HG03442 (cell line): ENCODE data around the gene DOCK4.
"Not testable (repeated sequence)": the region's sequence is repeated elsewhere in the genome, so short reads cannot be mapped to it uniquely, and the experiment has no call there.

ENCODE experiments used
- ATAC-seq: cut with Tn5 transposase; IDR thresholded peaks from one replicate; pipeline ENCODE4 v1.9.1; 2021; ENCODE audit warnings: mild to moderate bottlenecking, moderate library complexity; ENCODE audit not compliant: unreplicated experiment

DOCK4 gene

GRCh38 chr7:112137141-112138101, 68.8 kb downstream of the DOCK4 start:
- no peak for ATAC-seq

GRCh38 chr7:112136271-112137008, 69.8 kb downstream of the DOCK4 start:
- no peak for ATAC-seq

GRCh38 chr7:112135815-112136214, 70.4 kb downstream of the DOCK4 start:
- ATAC-seq, result no peak

- no peak for ATAC-seq
Observed at GRCh38 chr7:112134039-112134438, 72.2 kb downstream of the DOCK4 start.

GRCh38 chr7:112133328-112133727, 72.9 kb downstream of the DOCK4 start:
- no peak for ATAC-seq

- no peak for ATAC-seq
Observed at GRCh38 chr7:112132051-112132694, 74.0 kb downstream of the DOCK4 start.

- ATAC-seq, result no peak
Observed at GRCh38 chr7:112130729-112131410, 75.3 kb downstream of the DOCK4 start.

- ATAC-seq, result no peak
Observed at GRCh38 chr7:112129655-112130323, 76.4 kb downstream of the DOCK4 start.

GRCh38 chr7:112128461-112129425, 77.5 kb downstream of the DOCK4 start:
- not testable (repeated sequence) for ATAC-seq

GRCh38 chr7:112128041-112128440, 78.2 kb downstream of the DOCK4 start:
- not testable (repeated sequence) for ATAC-seq

- no peak for ATAC-seq
Observed at GRCh38 chr7:112125250-112125649, 80.9 kb downstream of the DOCK4 start.

- ATAC-seq, result no peak
Observed at GRCh38 chr7:112124061-112124766, 82.0 kb downstream of the DOCK4 start.

GRCh38 chr7:112122798-112123197, 83.4 kb downstream of the DOCK4 start:
- no peak for ATAC-seq

GRCh38 chr7:112122144-112122543, 84.1 kb downstream of the DOCK4 start:
- no peak for ATAC-seq

GRCh38 chr7:112121318-112121717, 84.9 kb downstream of the DOCK4 start:
- no peak for ATAC-seq

GRCh38 chr7:112120696-112121217, 85.4 kb downstream of the DOCK4 start:
- peak; percentile 65 for ATAC-seq

- ATAC-seq, result no peak
Observed at GRCh38 chr7:112118581-112119566, 87.3 kb downstream of the DOCK4 start.
